A204.1 (cell line): ENCODE results near the gene CPSF4L.

Source experiments
- FAIRE-seq: peaks from 2 replicates; lab custom pipeline; 2012; peaks lifted over from hg19 to GRCh38; lab: Jason Lieb, UNC

CPSF4L gene

DNA sequence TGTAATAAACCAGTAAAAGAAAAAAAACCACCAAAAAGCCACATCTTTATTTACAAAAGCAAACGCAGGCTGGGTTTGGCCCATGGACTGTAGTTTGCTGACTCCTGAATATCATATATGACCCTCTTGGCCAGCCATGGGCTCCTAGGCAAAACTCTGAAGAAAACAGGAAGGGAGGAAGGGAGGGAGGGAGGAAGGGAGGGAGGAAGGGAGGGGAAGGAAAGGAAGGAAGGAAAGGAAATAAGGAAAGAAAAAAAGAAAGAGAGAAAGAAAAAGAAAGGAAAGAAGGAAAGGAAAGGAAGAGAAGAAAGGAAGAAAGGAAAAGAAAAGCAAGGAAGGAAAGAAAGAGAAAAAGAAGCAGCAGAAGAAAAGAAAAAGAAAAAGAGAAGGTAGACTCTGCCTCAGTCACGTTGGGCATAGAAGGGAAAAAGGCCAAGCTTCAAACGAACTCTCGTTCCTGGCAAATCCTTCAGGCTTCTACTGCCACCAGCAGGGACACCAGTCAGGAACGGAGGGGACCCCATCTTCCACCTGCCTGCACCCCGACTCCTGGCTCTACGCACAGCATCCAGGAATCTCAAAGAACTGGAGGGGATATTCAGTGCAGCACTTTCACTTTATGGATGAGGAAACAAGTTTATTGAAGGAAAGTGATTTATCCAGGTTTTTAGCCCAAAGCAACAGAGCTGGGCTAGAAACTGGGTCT lies 28.0 kb upstream of the CPSF4L start:
- no peak for FAIRE-seq

DNA sequence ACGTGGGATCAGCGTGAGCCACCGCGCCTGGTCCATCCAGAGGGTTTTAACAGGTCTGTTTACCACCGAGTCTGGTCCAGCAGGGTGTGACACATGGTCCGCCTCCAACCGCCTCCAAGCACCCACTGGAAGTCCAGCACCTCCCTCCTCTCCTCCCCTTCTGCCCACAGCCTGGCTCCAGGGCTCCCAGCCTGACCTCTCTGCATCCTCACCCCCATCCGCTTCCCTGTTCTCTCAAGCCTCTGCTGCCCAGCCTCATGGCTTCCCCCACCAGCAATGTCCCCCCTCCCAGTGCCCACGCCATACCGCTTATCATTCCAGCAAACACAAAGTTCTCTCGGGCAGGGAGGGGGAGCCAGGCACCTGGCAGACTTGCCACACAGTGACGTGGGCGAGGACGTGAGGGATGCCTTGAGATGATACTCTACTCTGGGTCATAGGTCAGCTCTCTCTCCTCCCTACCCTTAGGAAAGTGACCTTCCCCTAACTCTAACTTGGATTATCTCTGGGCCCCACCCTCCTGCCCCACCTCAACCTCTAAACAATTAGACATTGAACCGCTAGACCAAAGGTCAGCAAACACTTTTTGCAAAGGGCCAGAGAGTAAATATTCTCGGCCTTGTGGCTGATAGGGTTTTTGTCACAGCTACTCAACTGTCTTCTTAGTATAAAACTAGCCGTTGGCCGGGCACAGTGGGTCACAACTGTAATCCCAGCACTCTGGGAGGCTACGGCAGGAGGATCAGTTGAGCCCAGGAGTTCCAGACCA lies 27.0 kb upstream of the CPSF4L start:
- FAIRE-seq = no peak

GRCh38 chr17:73286863-73287296 lies 25.2 kb upstream of the CPSF4L start:
- FAIRE-seq = no peak

- FAIRE-seq = no peak
Observed at GRCh38 chr17:73285916-73286862, 24.5 kb upstream of the CPSF4L start.

DNA sequence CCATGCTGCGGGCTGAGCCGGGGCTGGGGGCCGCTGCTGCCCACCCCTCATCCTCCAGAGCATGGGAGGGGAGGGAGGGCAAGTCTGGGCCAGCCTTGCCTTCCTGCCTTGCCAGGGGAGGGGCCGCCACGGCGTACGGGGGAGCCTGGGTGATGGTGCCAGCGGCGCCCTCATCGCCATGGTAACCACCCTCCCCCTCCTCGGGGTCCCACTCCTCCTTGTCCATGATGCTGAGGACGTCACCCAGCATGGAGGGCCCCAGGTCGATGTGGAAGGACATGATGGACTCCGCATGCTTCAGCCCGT lies 23.9 kb upstream of the CPSF4L start:
- FAIRE-seq = no peak

DNA sequence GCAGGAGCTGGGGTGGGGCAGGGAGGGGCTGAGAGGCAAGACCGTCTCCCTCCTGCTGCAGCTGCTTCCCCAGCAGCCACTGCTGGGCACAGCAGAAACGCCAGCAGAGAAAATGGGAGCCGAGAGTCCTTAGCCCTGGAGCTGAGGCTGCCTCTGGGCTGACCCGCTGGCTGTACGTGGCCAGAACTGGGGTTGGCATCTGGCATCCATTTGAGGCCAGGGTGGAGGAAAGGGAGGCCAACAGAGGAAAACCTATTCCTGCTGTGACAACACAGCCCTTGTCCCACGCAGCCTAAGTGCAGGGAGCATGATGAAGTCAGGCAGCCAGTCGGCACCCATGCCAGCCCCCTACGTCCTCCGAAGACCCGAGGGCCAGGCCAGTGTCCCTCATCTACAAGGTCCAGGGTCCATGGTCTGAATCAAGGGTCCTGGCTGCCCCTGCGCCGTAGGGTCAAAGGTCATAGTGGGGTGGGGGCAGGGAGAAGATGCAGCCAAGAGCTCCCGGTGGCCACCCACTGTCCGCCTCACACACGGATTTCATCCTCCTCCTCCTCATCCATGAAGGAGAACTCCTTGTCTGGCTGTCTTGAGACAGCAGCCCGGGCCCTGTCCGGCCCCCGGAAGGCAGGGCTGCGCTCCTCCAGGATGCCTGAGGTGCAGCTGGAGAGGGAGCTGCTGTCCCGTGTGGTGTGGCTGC lies 23.4 kb upstream of the CPSF4L start:
- no peak for FAIRE-seq

GRCh38 chr17:73284354-73284753 lies 22.7 kb upstream of the CPSF4L start:
- no peak for FAIRE-seq

GRCh38 chr17:73283841-73284282 lies 22.2 kb upstream of the CPSF4L start:
- no peak for FAIRE-seq

DNA sequence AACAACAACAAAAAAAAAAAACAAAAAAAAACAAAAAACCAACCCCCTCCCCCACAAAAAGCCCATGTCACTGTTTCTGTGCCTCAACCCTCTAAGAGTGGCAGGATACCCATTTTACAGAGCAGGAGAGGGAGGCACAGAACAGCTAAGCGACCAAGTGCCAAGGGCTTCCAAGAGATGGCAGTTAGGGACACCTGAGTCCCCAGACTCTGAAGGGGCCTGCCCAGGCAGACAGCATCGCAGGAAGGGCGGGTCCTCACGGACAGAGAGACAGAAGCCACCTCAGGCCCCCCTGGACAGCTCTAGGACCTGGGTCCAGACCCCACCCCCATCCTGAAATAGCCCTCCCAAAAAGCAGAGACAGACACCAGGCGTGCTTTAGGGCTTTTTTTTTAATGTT lies 21.6 kb upstream of the CPSF4L start:
- no peak for FAIRE-seq

GRCh38 chr17:73282629-73283028 lies 20.9 kb upstream of the CPSF4L start:
- no peak for FAIRE-seq

GRCh38 chr17:73281928-73282327 lies 20.2 kb upstream of the CPSF4L start:
- no peak for FAIRE-seq

DNA sequence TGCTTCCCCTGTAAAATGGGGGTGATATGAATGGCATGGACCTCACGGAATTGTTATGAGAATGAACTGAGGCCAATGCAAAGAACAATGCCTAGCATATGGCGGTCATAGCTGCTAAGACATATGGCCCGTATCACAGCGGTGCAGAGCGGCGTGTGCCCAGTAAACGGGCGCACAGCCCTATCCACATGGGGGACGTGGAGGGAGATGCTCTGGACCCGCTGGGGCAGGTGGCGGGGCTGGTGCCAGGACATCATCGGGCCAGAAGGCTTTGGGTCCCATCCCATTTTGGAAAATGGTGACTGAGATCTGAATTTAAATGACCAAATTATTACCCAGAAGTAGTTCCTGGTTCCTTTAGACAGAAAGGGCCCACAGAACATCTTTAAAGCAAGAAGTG lies 18.5 kb upstream of the CPSF4L start:
- no peak for FAIRE-seq

GRCh38 chr17:73279704-73280103 lies 18.0 kb upstream of the CPSF4L start:
- FAIRE-seq = no peak

DNA sequence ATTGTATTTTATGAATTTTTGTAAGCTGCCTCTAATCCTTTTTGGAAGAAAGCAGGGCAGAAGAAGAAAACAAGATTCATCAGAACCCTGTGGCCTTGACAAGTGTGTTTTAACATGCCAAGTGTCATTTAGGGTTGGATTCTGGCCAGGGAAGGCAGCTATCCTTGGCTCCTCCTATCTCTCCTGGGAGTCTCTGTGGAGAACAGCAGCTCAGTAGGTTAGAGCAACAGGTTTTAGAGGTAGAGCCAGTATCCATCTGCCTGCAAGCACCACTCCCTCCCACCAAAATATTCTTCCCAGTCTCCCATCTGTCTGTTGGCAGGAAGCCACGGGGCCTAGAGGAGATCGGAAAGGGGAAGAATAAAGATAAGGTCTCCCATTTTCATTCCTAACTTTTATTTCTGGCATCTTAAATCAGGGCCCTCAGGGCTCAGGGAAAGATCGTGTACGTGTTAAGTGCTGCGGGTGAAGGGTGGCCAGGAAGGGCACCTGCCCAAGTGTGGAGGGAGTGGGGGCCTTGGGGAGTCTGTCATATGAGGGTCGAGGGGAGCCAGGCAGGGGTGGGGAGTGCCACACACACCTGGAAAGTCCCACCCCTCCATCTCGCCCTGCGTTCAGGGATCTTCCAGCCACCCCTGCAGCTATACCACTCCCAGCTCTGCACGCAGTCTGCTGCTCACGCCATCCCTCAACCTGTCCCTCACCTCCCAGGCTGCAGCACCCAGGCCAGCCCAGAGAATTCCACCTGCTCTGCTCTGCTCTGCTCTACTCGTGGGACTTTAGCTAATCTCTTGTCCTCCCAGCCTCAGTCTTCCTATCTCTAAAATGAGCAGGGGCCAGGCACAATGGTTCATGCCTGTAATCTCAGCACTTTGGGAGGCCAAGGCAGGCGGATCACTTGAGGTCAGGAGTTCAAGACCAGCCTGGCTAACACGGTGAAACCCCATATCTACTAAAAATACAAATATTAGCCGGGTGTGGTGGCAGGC lies 17.1 kb upstream of the CPSF4L start:
- FAIRE-seq = no peak

DNA sequence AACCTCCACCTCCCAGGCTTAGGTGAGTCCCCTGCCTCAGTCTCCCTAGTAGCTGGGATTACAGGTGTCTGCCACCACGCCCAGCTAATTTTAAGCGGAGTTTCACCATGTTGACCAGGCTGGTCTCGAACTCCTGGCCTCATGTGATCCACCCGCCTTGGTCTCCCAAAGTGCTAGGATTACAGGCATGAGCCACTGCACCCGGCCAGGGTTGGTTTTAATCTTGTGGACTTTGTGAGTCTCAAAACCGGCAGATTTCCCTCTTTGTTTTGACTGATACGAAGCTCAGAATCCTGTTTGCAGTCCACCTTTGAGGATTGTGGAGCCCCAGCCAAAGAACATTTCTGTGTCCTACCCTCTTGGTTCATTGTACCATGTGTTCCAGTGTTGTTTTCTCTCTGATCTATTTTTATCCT lies 16.4 kb upstream of the CPSF4L start:
- no peak for FAIRE-seq

- FAIRE-seq = no peak
Observed at GRCh38 chr17:73274490-73274889, 12.8 kb upstream of the CPSF4L start.

GRCh38 chr17:73272906-73273218 lies 11.2 kb upstream of the CPSF4L start:
- FAIRE-seq = no peak

DNA sequence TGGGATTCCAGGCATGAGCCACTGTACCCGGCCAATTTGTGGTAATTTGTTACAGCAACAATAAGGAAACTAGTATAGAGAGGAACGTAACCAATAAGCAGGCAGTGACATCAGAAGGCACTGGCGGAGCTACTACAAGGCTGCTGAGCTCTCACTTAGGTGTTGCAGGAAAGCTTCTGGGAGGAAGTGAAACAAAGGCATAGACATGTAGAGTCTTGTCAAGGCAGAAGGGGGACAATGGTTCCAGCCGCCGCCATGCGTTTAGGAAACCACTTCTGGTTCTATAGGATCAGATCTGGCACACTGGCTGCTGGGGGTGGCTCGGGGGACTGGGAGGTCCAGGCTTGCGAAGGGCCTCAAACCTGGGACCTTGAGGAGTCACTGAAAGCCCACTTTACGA lies 9.4 kb upstream of the CPSF4L start:
- FAIRE-seq = no peak

DNA sequence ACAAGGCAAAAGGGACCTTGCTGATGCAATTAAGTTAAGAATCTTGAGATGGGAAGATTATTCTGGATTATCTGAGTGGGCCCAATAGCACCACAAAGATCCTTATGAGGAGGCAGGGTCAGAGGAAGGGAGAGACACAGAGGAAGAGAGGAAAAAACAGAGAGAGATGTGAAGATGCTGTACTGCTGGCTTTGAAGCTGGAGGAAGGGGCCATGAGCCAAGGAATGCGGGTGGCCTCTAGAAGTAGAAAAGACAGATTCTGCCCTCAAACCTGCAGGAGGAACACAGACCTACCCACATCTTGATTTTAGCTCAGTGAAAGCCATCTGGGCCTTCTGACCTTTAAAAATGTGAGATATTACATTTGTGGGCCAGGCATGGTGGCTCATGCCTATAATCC lies 8.1 kb upstream of the CPSF4L start:
- no peak for FAIRE-seq

DNA sequence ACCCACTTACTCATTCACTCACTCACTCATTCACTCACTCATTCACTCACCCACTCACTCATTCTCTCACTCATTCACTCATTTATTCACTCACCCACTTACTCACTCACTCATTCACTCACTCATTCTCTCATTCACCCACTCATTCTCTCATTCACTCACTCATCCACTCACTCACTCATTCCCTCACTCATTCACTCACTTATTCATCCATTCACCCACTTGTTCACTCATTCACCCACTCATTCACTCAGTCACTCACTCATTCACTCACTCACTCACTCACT lies 7.6 kb upstream of the CPSF4L start:
- no peak for FAIRE-seq

GRCh38 chr17:73268582-73269328 lies 7.1 kb upstream of the CPSF4L start:
- no peak for FAIRE-seq
